Mucosa of descending colon (tissue), 3 donors: ENCODE results near the gene RBM33. TPM values are rescaled to one million over a fixed set of nuclear protein-coding genes. Genes with fewer than 3 reads are reported as not detected.

ENCODE experiments used
- ATAC-seq: fragments of 200-7000 bp; cut with Tn5 transposase; one replicate; pipeline ENCODE4 v1.9.1; 2020; ENCODE audit warnings: mild to moderate bottlenecking, moderate library complexity
- DNase-seq, 3 donors: peaks; one replicate each; pipeline ENCODE4 v3.0.0-alpha.2; 2020
- H3K36me3 ChIP-seq: fragments of 200-600 bp; one replicate; pipeline ENCODE4 v1.8.0; 2021; ENCODE audit warnings: low read depth, mild to moderate bottlenecking
- H3K4me1 ChIP-seq: fragments of 200-600 bp; one replicate; pipeline ENCODE4 v1.8.0; 2021; ENCODE audit warnings: low read depth, mild to moderate bottlenecking
- H3K4me3 ChIP-seq: fragments of 200-600 bp; one replicate; pipeline ENCODE4 v1.8.0; 2021; ENCODE audit warnings: mild to moderate bottlenecking
- H3K9me3 ChIP-seq: fragments of 200-600 bp; one replicate; pipeline ENCODE4 v1.8.0; 2021; ENCODE audit warnings: mild to moderate bottlenecking
- CTCF ChIP-seq: fragments of 200-600 bp; IDR thresholded peaks from one replicate; pipeline ENCODE4 v1.8.0; 2022; ENCODE audit warnings: antibody characterized with exemption, mild to moderate bottlenecking
- intact Hi-C, 2 donors: fragments of 100-400 bp; cut with DNase I in 1 of 2; cut with micrococcal nuclease in 1 of 2; formaldehyde crosslinking; loops; one replicate each; pipeline versions ENCODE4 v1.11.0 to v1.11.1; 2022; cut with DNase I, micrococcal nuclease
- long read RNA-seq, 2 donors: library from polyadenylated mRNA; unstranded; transcript quantifications; one replicate each; pipeline ENCODE4 v2.0.0, GENCODE V29; 2019 to 2021
- total RNA-seq, 3 donors: library from RNA; stranded (reverse); fragmentation: NEBNext Ultra II Directional in 2 of 3; extraction: Animal tissue kit (Norgen Biotek cat#: 25700) in 2 of 3; gene quantifications; one replicate each; pipeline versions ENCODE4 v1.2.1 to v1.2.4, GENCODE V29; 2021 to 2023
- donor health status: DM: no; HTN: no; CAD: no; lungs with moderate emphysema.
- donor health status: DM: no; HTN: no; CAD: no.
- donor health status: DM: no; HTN: yes; CAD: no.

Gene RBM33
- total RNA-seq, result 10 to 100 TPM; 59.9 to 75.8 (median 69.8) TPM
- long read RNA-seq, donor 1, partial matches to known transcripts, result 9 of 17 reads
- long read RNA-seq, donor 1, other reads (novel, unspliced or antisense), result 4 of 17 reads
- long read RNA-seq, donor 2, transcript RBM33-201 (6 exons, 1,404 nt), result major isoform, 10 of 14 reads
- long read RNA-seq, donor 2, partial matches to known transcripts, result 0 of 14 reads
- long read RNA-seq, donor 2, other reads (novel, unspliced or antisense), result 3 of 14 reads

GRCh38 chr7:155644178-155644970 lies at the start of gene RBM33:
TSS of gene RBM33 (plus strand) at chr7:155644661. CDS start at chr7:155644877, 216 bp downstream.
- H3K9me3 ChIP-seq, result peaks cover 8% of the 10 kb centered on the region
- no peak for TF ChIP-seq CTCF
- H3K4me3 ChIP-seq, result peak within 1 kb of the TSS; percentile 78
- H3K4me1 ChIP-seq, result peaks cover 25% of the 10 kb centered on the region
- ATAC-seq (peak; percentile 93), DNase-seq (peak; percentile 85 to 87 (median 87))
- intact Hi-C loops, result no loop called here
- no peaks in the 10 kb centered on the region for H3K36me3 ChIP-seq

GRCh38 chr7:155594961-155595366 lies 49.5 kb upstream of the RBM33 start:
- Histone ChIP-seq H3K9me3 (no peaks in the 10 kb centered on the region), H3K4me3 (no peak overlapping the region), H3K4me1 (peaks cover 7% of the 10 kb centered on the region), H3K36me3 (no peaks in the 10 kb centered on the region)
- intact Hi-C loops, result loop anchor here (10.0 kb wide), 2 partner anchors 140 to 170 kb away; no protein-coding TSS in a partner anchor
- ATAC-seq (no peak), DNase-seq (no peak)
- TF ChIP-seq CTCF, result no peak

DNA sequence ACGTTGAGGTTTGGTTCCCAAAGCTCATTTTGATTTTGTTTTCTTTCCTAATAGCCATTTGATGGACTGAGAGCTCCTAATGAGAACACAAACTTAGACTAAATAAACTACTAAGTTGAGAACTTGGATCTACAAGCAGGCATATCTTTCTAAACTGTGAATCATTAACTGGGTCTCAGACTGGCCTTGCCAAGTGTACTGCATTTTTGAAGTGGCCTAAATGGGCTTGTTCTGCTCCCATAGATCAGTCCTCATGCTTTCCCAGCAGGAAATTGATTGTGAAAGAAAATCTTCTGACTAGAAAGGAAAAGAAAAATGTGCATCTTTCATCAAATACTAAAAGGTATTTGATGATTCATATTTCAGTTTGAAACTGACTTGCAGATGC lies 46.7 kb upstream of the RBM33 start:
- H3K4me1 ChIP-seq, result peaks cover 5% of the 10 kb centered on the region
- no peak for TF ChIP-seq CTCF
- intact Hi-C loops, result loop anchor here (10.0 kb wide), 2 partner anchors 137 to 167 kb away; no protein-coding TSS in a partner anchor
- DNase-seq, result no peak
- no peak overlapping the region for H3K4me3 ChIP-seq
- H3K9me3 ChIP-seq, result no peaks in the 10 kb centered on the region
- ATAC-seq, result peak; percentile 52
- H3K36me3 ChIP-seq, result no peaks in the 10 kb centered on the region

DNA sequence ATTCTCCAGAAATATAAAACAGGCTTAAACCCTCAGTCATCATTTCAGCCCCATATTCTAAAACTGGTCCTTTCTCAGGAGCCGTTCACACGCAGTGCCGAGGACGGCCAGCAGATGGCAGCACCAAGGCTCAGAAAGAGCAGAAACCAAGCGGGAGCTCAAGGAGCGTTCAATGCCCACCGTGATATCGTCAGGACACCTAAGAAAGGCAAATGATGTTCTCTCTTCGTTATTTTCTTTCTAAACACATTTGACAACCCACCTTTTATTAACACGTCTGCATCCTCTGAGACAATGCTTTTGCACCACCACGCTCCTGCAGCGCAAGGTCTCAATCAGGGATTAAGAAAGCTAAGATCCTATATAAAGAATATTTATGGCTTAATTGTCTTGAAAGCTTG lies 45.7 kb upstream of the RBM33 start:
- Histone ChIP-seq H3K36me3 (no peaks in the 10 kb centered on the region), H3K4me1 (peaks cover 5% of the 10 kb centered on the region), H3K4me3 (no peak overlapping the region), H3K9me3 (no peaks in the 10 kb centered on the region)
- ATAC-seq (peak; percentile 90), DNase-seq (peak; percentile 73 to 97 (median 89))
- peak; percentile 93 for TF ChIP-seq CTCF
- intact Hi-C loops, result loop anchor here (10.0 kb wide), 2 partner anchors 136 to 166 kb away; no protein-coding TSS in a partner anchor

DNA sequence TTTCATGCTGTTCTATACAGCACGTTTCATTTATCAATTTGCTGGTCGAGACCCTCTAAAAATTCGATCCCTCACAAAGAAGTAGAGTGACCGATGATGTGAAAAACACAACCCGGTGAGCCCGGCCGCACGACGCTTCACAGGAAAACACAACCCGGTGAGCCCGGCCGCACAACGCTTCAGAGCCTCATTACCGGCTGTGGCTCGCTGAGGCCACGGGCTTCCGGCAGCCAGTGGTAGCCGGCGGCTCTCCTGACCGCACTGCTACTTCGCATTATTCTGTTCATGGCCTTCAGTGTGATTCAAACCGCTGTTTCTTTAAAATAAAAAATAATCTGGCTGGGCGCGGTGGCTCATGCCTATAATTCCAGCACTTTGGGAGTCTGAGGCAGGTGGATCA lies 42.3 kb upstream of the RBM33 start:
- ATAC-seq, result no peak
- TF ChIP-seq CTCF, result no peak
- DNase-seq, result no peak
- H3K4me3 ChIP-seq, result no peak overlapping the region
- no peaks in the 10 kb centered on the region for H3K36me3 ChIP-seq
- H3K4me1 ChIP-seq, result peaks cover 5% of the 10 kb centered on the region
- intact Hi-C loops, result loop anchor here in 1 of 2 donors (10.0 kb wide), 1 partner anchor 163 kb away; no protein-coding TSS in a partner anchor
- no peaks in the 10 kb centered on the region for H3K9me3 ChIP-seq
